RWPE1 (cell line): ENCODE data around the gene EXOC3L2.

ENCODE experiments used
- CTCF ChIA-PET: fragments of 350-600 bp; sonication (Branson Sonifier 250); formaldehyde crosslinking; extraction: SDS; loops from one replicate; lab custom pipeline; 2021; lab: Yijun Ruan, JAX
- POLR2A ChIA-PET: fragments of 400-600 bp; formaldehyde crosslinking; extraction: SDS; loops from one replicate; lab custom pipeline; 2020; ENCODE audit warnings: antibody characterized with exemption; ENCODE audit not compliant: low non-redundant PET; lab: Yijun Ruan, JAX
- DNase-seq: peaks from one replicate; pipeline ENCODE4 v3.0.0; 2012; ENCODE audit warnings: low spot score
- H3K27ac ChIP-seq: fragments of 450-650 bp; 2 replicates; pipeline ENCODE4 v1.5.1; 2017
- CTCF ChIP-seq: fragments of 450-650 bp; conservative IDR thresholded peaks from 2 replicates; pipeline ENCODE4 v1.5.1; 2017; ENCODE audit warnings: low read depth, mild to moderate bottlenecking

EXOC3L2 gene

GRCh38 chr19:45179892-45180370 is 65.3 kb downstream of the EXOC3L2 start:
- CTCF ChIA-PET: no interaction called here

GRCh38 chr19:45179072-45179891 is 65.9 kb downstream of the EXOC3L2 start:
- POLR2A ChIA-PET: interaction anchor here (1.0 kb wide), 1 partner anchor 87 kb away, joined by 4 read pairs; no protein-coding TSS in a partner anchor
- DNase-seq: no peak
- CTCF ChIA-PET: interaction anchor here (0.6 kb wide), 1 partner anchor 10 kb away, joined by 4 read pairs; no protein-coding TSS in a partner anchor
- TF ChIP-seq CTCF: no peak
- peak overlapping the region; percentile 93 for H3K27ac ChIP-seq

More at GRCh38 chr19:45179892-45180370, 65.3 kb downstream of the EXOC3L2 start:
- no peak for DNase-seq
- POLR2A ChIA-PET: interaction anchor here (0.6 to 1.0 kb wide), 3 partner anchors 88 to 129 kb away, joined by 3 to 4 read pairs (median 3); no protein-coding TSS in a partner anchor
- peak overlapping the region; percentile 93 for H3K27ac ChIP-seq
- TF ChIP-seq CTCF: no peak

GRCh38 chr19:45178262-45179071 is 66.7 kb downstream of the EXOC3L2 start, which contains the start of gene BLOC1S3:
Gene BLOC1S3 (plus strand): TSS chr19:45178784. CDS start chr19:45179297, 513 bp downstream.
- peak; percentile 99 for DNase-seq
- ChIA-PET POLR2A (interaction anchor here (0.9 to 1.3 kb wide), 3 partner anchors 14 to 86 kb away, joined by 3 to 4 read pairs (median 3); partner anchors contain the start of gene PPP1R37), CTCF (interaction anchor here (0.5 to 0.6 kb wide), 3 partner anchors 11 to 105 kb away, joined by 3 to 5 read pairs (median 4); no protein-coding TSS in a partner anchor)
- peak within 1 kb of the TSS; percentile 93 for H3K27ac ChIP-seq
- TF ChIP-seq CTCF: peak; percentile 30; the same call in 1 of the 2 replicates

GRCh38 chr19:45177817-45178261 is 67.4 kb downstream of the EXOC3L2 start, which contains the start of gene TRAPPC6A:
Gene TRAPPC6A (minus strand): TSS chr19:45178237. CDS start chr19:45178218, 19 bp downstream.
- TF ChIP-seq CTCF: no peak
- peak within 1 kb of the TSS; percentile 93 for H3K27ac ChIP-seq

GRCh38 chr19:45175515-45176345 is 69.5 kb downstream of the EXOC3L2 start:
- peak overlapping the region; percentile 93 for H3K27ac ChIP-seq
- TF ChIP-seq CTCF: no peak
- ChIA-PET POLR2A (no interaction called here), CTCF (no interaction called here)
- no peak for DNase-seq

More at GRCh38 chr19:45177817-45178261, 67.4 kb downstream of the EXOC3L2 start, which contains the start of gene TRAPPC6A:
- CTCF ChIA-PET: interaction anchor here (0.5 kb wide), 1 partner anchor 106 kb away, joined by 3 read pairs; no protein-coding TSS in a partner anchor
- peak; percentile 82 for DNase-seq
- POLR2A ChIA-PET: interaction anchor here (0.9 to 1.3 kb wide), 2 partner anchors 13 to 85 kb away, joined by 3 read pairs; partner anchors contain the start of gene PPP1R37
